Measurements from ENCODE around the gene LCP1. TPM values are rescaled to one million over a fixed set of nuclear protein-coding genes. Genes with fewer than 3 reads are reported as not detected.

Gene LCP1
- total RNA-seq, 2 experiments from 2014 or later: 266 to 276 TPM

- H3K9me3 Mint-ChIP-seq: no peaks in the 10 kb centered on the region
- Histone ChIP-seq H3K27me3 (ENCODE audit: control insufficient read depth in 1 of 2, insufficient read depth in 2 of 2, low read length in 2 of 2) (peaks cover 4 to 6% of the 10 kb centered on the region in 2 experiments), H3K36me3 (ENCODE audit: insufficient read depth, low read length) (no peaks in the 10 kb centered on the region), H3K4me3 (ENCODE audit: low read length) (no peak overlapping the region), H3K9me3 (ENCODE audit: control insufficient read depth in 1 of 2, insufficient read depth in 1 of 2, low read length in 2 of 2) (no peaks in the 10 kb centered on the region), H3K27ac (ENCODE audit: low read depth in 1 of 2, low read length in 2 of 2) (no peak overlapping the region), H3K4me1 (ENCODE audit: insufficient read depth, low read length) (no peaks in the 10 kb centered on the region)
- intact Hi-C loops (cut with DNase I, micrococcal nuclease): no loop called here
- ATAC-seq (ENCODE audit: poor library complexity): no peak
- no peak for DNase-seq
- H3K4me1 Mint-ChIP-seq (ENCODE audit: low read depth): peaks cover 7% of the 10 kb centered on the region
- TF ChIP-seq CTCF (IDR thresholded peaks at IDR 0.05): no peak
- H3K36me3 Mint-ChIP-seq (ENCODE audit: low read depth): no peaks in the 10 kb centered on the region
- H3K4me3 Mint-ChIP-seq: no peak overlapping the region
- CTCF ChIA-PET: interaction anchor here (1.5 kb wide), 1 partner anchor 17 kb away, joined by 4 read pairs; no protein-coding TSS in a partner anchor
- POLR2A ChIA-PET: interaction anchor here (0.7 kb wide), 1 partner anchor 57 kb away, joined by 3 read pairs; the partner anchor contains the start of gene ZC3H13
- no peak overlapping the region for H3K27ac Mint-ChIP-seq
- peaks cover 31% of the 10 kb centered on the region for H3K27me3 Mint-ChIP-seq
Observed at GRCh38 chr13:46109451-46109850, 72.5 kb downstream of the LCP1 start.

- DNase-seq (peak in 2 of 14 experiments; percentile 13 to 25), ATAC-seq (ENCODE audit: poor library complexity) (peak; percentile 64)
- Mint-ChIP-seq H3K4me1 (ENCODE audit: low read depth) (peaks cover 7% of the 10 kb centered on the region), H3K27me3 (peaks cover 14% of the 10 kb centered on the region), H3K4me3 (no peak overlapping the region), H3K9me3 (no peaks in the 10 kb centered on the region), H3K36me3 (ENCODE audit: low read depth) (no peaks in the 10 kb centered on the region), H3K27ac (no peak overlapping the region)
- Histone ChIP-seq H3K4me3 (ENCODE audit: low read length) (no peak overlapping the region), H3K4me1 (ENCODE audit: insufficient read depth, low read length) (no peaks in the 10 kb centered on the region), H3K9me3 (ENCODE audit: control insufficient read depth in 1 of 2, insufficient read depth in 1 of 2, low read length in 2 of 2) (no peaks in the 10 kb centered on the region), H3K27ac (ENCODE audit: low read depth in 1 of 2, low read length in 2 of 2) (no peak overlapping the region), H3K36me3 (ENCODE audit: insufficient read depth, low read length) (no peaks in the 10 kb centered on the region), H3K27me3 (ENCODE audit: control insufficient read depth in 1 of 2, insufficient read depth in 2 of 2, low read length in 2 of 2) (peaks cover 4 to 6% of the 10 kb centered on the region in 2 experiments)
- intact Hi-C loops (cut with DNase I, micrococcal nuclease): no loop called here
- no peak for TF ChIP-seq CTCF (IDR thresholded peaks at IDR 0.05)
- ChIA-PET CTCF (interaction anchor here (0.8 to 1.5 kb wide), 2 partner anchors 20 to 35 kb away, joined by 4 read pairs; no protein-coding TSS in a partner anchor), POLR2A (interaction anchor here (1.0 to 1.7 kb wide), 4 partner anchors 9 to 55 kb away, joined by 3 to 6 read pairs (median 4); no protein-coding TSS in a partner anchor)
Observed at GRCh38 chr13:46106839-46107371, 75.1 kb downstream of the LCP1 start.

- ChIA-PET CTCF (no interaction called here), POLR2A (interaction anchor here (1.1 kb wide), 1 partner anchor 10 kb away, joined by 3 read pairs; no protein-coding TSS in a partner anchor)
Observed at GRCh38 chr13:46104868-46105267, 77.1 kb downstream of the LCP1 start, which contains the start of gene CPB2. CPB2 (minus strand) TSS chr13:46105033; CDS start chr13:46105009, 24 bp downstream.

More at GRCh38 chr13:46104868-46105267, 77.1 kb downstream of the LCP1 start, which contains the start of gene CPB2:
- Histone ChIP-seq H3K9me3 (ENCODE audit: control insufficient read depth in 1 of 2, insufficient read depth in 1 of 2, low read length in 2 of 2) (no peaks in the 10 kb centered on the region), H3K27ac (ENCODE audit: low read depth in 1 of 2, low read length in 2 of 2) (no peak within 1 kb of the TSS), H3K27me3 (ENCODE audit: control insufficient read depth in 1 of 2, insufficient read depth in 2 of 2, low read length in 2 of 2) (peaks cover 0 to 4% of the 10 kb centered on the region in 2 experiments), H3K36me3 (ENCODE audit: insufficient read depth, low read length) (no peaks in the 10 kb centered on the region), H3K4me3 (ENCODE audit: low read length) (no peak within 1 kb of the TSS), H3K4me1 (ENCODE audit: insufficient read depth, low read length) (no peaks in the 10 kb centered on the region)
- H3K4me1 Mint-ChIP-seq (ENCODE audit: low read depth): peaks cover 7% of the 10 kb centered on the region
- H3K36me3 Mint-ChIP-seq (ENCODE audit: low read depth): no peaks in the 10 kb centered on the region
- TF ChIP-seq CTCF (IDR thresholded peaks at IDR 0.05): no peak
- no peak within 1 kb of the TSS for H3K4me3 Mint-ChIP-seq
- no peaks in the 10 kb centered on the region for H3K9me3 Mint-ChIP-seq
- H3K27me3 Mint-ChIP-seq: peaks cover 7% of the 10 kb centered on the region
- ATAC-seq (ENCODE audit: poor library complexity) (no peak), DNase-seq (no peak)
- H3K27ac Mint-ChIP-seq: no peak within 1 kb of the TSS
- intact Hi-C loops (cut with DNase I, micrococcal nuclease): no loop called here

Measured in CD4-positive, alpha-beta T cell (primary cell).